ENCODE data around the gene CACHD1.

The CACHD1 gene

GRCh38 chr1:64482720-64483119 lies 12.8 kb downstream of the CACHD1 start:
- TF ChIP-seq CTCF (IDR thresholded peaks at IDR 0.05; ENCODE audit: control insufficient read depth, insufficient read depth, low read depth, low read length, missing control alignments), result no peak
- H3K4me3 ChIP-seq (ENCODE audit: control insufficient read depth, low read depth, low read length), result no peak overlapping the region
- DNase-seq (ENCODE audit: low read depth), result no peak

- DNase-seq (ENCODE audit: low read depth), result no peak
- H3K4me3 ChIP-seq (ENCODE audit: control insufficient read depth, low read depth, low read length), result no peak overlapping the region
- TF ChIP-seq CTCF (IDR thresholded peaks at IDR 0.05; ENCODE audit: control insufficient read depth, insufficient read depth, low read depth, low read length, missing control alignments), result no peak
These were observed 13.9 kb downstream of the CACHD1 start for GRCh38 chr1:64483731-64484414.

GRCh38 chr1:64484651-64485050 lies 14.7 kb downstream of the CACHD1 start:
- TF ChIP-seq CTCF (IDR thresholded peaks at IDR 0.05; ENCODE audit: control insufficient read depth, insufficient read depth, low read depth, low read length, missing control alignments), result no peak
- H3K4me3 ChIP-seq (ENCODE audit: control insufficient read depth, low read depth, low read length), result no peak overlapping the region
- DNase-seq (ENCODE audit: low read depth), result no peak

GRCh38 chr1:64486193-64486592 lies 16.3 kb downstream of the CACHD1 start:
- no peak overlapping the region for H3K4me3 ChIP-seq (ENCODE audit: control insufficient read depth, low read depth, low read length)
- DNase-seq (ENCODE audit: low read depth), result no peak
- no peak for TF ChIP-seq CTCF (IDR thresholded peaks at IDR 0.05; ENCODE audit: control insufficient read depth, insufficient read depth, low read depth, low read length, missing control alignments)

- DNase-seq (ENCODE audit: low read depth), result no peak
- TF ChIP-seq CTCF (IDR thresholded peaks at IDR 0.05; ENCODE audit: control insufficient read depth, insufficient read depth, low read depth, low read length, missing control alignments), result peak; percentile 10
- no peak overlapping the region for H3K4me3 ChIP-seq (ENCODE audit: control insufficient read depth, low read depth, low read length)
These were observed 17.1 kb downstream of the CACHD1 start for GRCh38 chr1:64487061-64487460.

- no peak overlapping the region for H3K4me3 ChIP-seq (ENCODE audit: control insufficient read depth, low read depth, low read length)
- no peak for TF ChIP-seq CTCF (IDR thresholded peaks at IDR 0.05; ENCODE audit: control insufficient read depth, insufficient read depth, low read depth, low read length, missing control alignments)
- no peak for DNase-seq (ENCODE audit: low read depth)
These were observed 18.9 kb downstream of the CACHD1 start for GRCh38 chr1:64488862-64489261.

All from AG09309 (cell line).